GM08714 (cell line): Measurements from ENCODE around the gene NOL3.
A peak's percentile ranks its signal among the peaks of the same experiment; 100 is the strongest.

ENCODE experiments used
- H3K4me3 ChIP-seq: fragments of 200-500 bp; sonication (Bioruptor generic); 2 replicates; pipeline ENCODE4 v1.5.1; 2014; ENCODE audit warnings: mild to moderate bottlenecking, low read length, inconsistent platforms
- ZNF274 ChIP-seq: IDR thresholded peaks from 2 replicates; pipeline ENCODE4 v1.6.1; 2012; ENCODE audit warnings: mild to moderate bottlenecking, low read depth, low read length

NOL3 gene

GRCh38 chr16:67173323-67173722 lies 3.0 kb downstream of the NOL3 start:
- TF ChIP-seq ZNF274 = no peak
- peak overlapping the region; percentile 46; the same call in 1 of the 2 replicates for H3K4me3 ChIP-seq

GRCh38 chr16:67173808-67174705 lies 3.7 kb downstream of the NOL3 start:
- H3K4me3 ChIP-seq = peak overlapping the region; percentile 46; the same call in 1 of the 2 replicates
- TF ChIP-seq ZNF274 = no peak

- H3K4me3 ChIP-seq = no peak overlapping the region; the same call in 1 of the 2 replicates
- TF ChIP-seq ZNF274 = no peak
These were observed 4.4 kb downstream of the NOL3 start for GRCh38 chr16:67174706-67175231.

GRCh38 chr16:67176662-67177061 lies 6.3 kb downstream of the NOL3 start:
- TF ChIP-seq ZNF274 = no peak

GRCh38 chr16:67177743-67178699 lies 7.7 kb downstream of the NOL3 start:
- H3K4me3 ChIP-seq = no peak overlapping the region; the same call in 1 of the 2 replicates
- TF ChIP-seq ZNF274 = no peak

More at GRCh38 chr16:67176662-67177061, 6.3 kb downstream of the NOL3 start:
- H3K4me3 ChIP-seq = no peak overlapping the region

GRCh38 chr16:67179421-67180080 lies 9.2 kb downstream of the NOL3 start:
- H3K4me3 ChIP-seq = no peak overlapping the region
- TF ChIP-seq ZNF274 = no peak

GRCh38 chr16:67180166-67180565 lies 9.8 kb downstream of the NOL3 start:
- H3K4me3 ChIP-seq = no peak overlapping the region
- TF ChIP-seq ZNF274 = no peak

GRCh38 chr16:67181346-67181745 lies 11.0 kb downstream of the NOL3 start:
- H3K4me3 ChIP-seq = no peak overlapping the region
- TF ChIP-seq ZNF274 = no peak

GRCh38 chr16:67182288-67182687 lies 11.9 kb downstream of the NOL3 start:
- TF ChIP-seq ZNF274 = no peak
- no peak overlapping the region for H3K4me3 ChIP-seq

GRCh38 chr16:67183284-67183626 lies 12.9 kb downstream of the NOL3 start:
- peak overlapping the region; percentile 61 for H3K4me3 ChIP-seq
- no peak for TF ChIP-seq ZNF274

GRCh38 chr16:67183627-67184452 lies 13.5 kb downstream of the NOL3 start, which contains the start of gene MATCAP1:
MATCAP1 (minus strand) TSS chr16:67183963; CDS start chr16:67180610, 3,353 bp downstream.
- H3K4me3 ChIP-seq = peak within 1 kb of the TSS; percentile 61
- TF ChIP-seq ZNF274 = no peak

GRCh38 chr16:67184453-67184994 lies 14.2 kb downstream of the NOL3 start:
- no peak for TF ChIP-seq ZNF274
- peak overlapping the region; percentile 61; the same call in 1 of the 2 replicates for H3K4me3 ChIP-seq
